Activated CD8-positive, alpha-beta memory T cell treated with anti-CD3 and anti-CD28 coated beads, Interleukin-2, amount 50 U/mL, for 24 hours (primary cell): ENCODE measurements around the gene S100A9.
"Not testable (repeated sequence)": the region's sequence is repeated elsewhere in the genome, so short reads cannot be mapped to it uniquely, and the experiment has no call there.

Source experiments
- DNase-seq: peaks from one replicate; pipeline ENCODE4 v3.0.0-alpha.2; 2020; ENCODE audit errors: extremely low read depth

The S100A9 gene

DNA sequence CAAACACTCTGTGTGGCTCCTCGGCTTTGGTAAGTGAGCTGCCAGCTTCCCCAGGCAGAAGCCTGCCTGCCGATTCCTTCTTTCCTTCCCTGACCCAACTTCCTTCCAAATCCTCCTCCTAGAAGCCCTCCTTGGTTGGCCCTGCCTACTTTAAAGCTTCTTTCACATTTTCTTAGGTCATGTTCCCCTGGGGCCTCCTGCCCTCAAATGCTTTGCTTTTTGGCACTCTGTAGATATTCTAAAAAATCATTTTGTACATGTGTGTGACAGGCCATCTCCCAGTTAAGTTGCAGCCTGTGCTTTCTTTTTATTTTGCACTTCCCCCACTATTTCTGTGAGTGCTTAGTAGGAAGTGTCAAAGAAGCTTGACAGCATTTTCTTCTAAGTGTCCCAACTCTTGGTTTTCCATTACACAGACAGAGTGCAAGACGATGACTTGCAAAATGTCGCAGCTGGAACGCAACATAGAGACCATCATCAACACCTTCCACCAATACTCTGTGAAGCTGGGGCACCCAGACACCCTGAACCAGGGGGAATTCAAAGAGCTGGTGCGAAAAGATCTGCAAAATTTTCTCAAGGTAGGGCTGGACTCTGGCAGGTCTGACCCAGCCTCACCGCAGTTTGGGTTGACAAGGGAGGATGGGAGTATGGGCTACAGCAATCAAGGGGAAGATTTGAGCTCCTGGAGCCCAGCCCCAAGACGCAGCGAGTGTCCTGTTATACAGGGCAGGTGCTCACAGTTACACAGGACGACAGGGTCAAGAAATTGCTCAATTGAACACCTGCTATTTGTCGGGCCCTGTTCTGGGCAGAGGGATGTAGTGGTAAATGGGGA lies at the start of gene S100A9:
TSS of gene S100A9 (plus strand) at position 2 of the 838 bp plus-strand sequence. CDS start at position 432, 430 bp downstream.
- DNase-seq = no peak

DNA sequence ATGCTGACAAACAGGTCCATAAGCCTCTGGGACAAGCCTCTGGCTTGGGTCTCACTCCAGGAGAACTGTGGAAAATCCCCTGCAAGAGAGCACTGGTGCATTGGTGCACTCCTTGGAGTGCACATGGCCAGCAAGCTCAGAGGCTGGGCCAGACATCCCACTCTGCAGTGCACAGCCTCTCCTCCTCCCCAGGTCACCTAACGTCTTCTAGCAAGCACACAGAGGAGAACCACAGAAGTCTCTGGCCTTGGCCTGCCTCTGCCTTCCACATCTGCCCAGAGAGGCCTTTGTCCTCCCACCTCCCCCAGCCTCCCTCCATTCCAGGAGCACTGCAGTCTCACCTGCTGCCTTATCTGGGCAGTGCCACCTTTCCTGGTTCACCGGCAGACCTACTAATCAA lies 49.1 kb upstream of the S100A9 start:
- no peak for DNase-seq

DNA sequence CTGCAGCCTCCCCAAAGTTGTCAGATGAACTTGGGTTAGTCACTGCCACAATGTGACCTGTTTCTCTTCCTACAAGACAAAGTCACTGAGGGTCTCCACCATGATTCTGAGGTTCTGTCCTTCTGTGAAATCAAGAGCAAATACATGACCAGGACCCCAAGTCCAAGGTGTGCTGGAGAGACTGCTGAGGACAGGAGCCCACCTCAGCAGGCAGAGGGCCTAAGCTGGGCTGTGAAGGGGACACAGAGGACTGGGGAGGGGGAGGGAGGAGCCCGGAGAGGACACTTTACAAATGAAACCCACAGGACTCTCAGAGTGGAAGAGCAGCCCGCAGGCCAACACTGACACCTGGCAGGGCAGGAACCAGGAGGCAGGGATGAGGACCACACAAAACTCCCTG lies 48.2 kb upstream of the S100A9 start:
- no peak for DNase-seq

DNA sequence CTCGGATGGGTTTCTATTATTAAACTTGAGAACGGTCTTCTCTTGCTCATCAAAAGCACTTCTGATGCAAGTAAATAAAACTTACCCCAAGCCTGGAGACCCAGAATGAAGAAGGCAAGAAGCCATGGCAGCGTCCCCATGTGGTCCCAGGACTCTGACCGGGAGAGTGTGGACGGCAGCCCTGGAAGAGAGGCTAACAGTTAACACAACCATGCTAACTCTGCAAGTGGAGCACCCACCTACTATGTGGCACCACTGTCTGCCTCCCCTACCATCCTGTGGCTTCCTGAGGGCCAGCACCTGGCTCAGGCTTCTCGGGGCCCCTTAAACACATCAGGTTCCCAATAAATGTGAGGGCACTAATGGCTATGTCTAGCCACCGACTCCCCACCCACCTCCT lies 47.1 kb upstream of the S100A9 start:
- DNase-seq = no peak

DNA sequence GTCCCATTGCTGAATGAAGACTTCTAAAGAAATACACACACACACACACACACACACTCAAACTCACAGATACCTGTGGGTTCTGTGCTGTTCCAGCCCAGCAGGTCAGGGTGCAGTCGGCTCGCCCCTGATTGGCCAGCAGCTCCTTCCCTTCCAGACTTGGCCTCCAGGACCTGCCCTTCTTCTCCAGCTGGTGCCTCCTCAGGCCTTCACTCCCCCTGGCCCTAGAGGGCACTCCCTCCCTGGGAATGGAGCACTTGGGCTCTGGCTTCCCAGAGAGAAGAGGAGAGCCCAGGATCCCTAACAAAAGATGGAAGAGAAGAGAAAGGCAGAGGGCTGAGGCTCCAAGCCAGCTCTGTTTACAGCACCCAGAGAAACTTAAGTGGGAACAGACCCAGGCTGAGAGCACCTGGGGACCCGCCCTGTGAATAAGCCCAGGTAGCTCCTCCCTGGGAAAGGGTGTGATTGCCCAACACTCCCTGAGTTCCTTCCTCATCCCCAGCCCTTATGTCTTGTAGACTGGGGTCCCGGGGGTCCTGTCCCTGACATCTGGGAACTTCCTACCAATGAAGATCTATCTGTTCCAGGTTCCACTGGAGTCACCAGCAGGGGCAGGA lies 45.0 kb upstream of the S100A9 start, which contains the start of gene PGLYRP3:
TSS of gene PGLYRP3 (minus strand) at position 383 of the 617 bp plus-strand sequence. CDS start 2,287 bp downstream, outside the sequence.
- DNase-seq = no peak

DNA sequence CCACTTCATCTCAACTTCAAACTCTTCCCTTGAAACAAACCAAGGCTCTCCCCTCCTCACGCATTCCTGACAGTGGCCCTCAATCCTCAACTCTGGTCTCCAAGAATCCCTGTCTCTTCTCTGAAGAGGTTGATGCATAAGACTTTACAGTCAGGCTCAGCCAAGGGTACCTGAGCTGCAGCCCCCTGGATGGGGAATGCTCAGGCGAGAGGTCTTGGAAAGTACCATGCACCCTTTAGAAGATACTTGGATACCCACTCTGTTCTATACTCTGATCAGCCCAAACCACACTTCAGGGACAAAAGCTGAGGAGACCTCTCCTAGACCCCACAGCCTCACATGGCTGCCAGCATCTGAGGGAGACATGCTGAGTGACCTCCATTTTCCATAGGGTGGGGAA lies 44.4 kb upstream of the S100A9 start:
- DNase-seq = no peak

DNA sequence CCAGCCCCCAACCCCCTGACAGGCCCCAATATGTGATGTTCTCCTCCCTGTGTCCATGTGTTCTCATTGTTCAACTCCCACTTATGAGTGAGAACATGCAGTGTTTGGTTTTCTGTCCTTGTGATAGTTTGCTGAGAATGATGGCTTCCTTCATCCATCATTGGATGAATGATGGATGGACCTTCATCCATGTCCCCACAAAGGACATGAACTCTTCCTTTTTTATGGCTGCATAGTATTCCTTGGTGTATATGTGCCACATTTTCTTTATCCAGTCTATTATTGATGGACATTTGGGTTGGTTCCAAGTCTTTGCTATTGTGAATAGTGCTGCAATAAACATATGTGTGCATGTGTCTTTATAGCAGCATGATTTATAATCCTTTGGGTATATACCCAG lies 43.3 kb upstream of the S100A9 start:
- not testable (repeated sequence) for DNase-seq

DNA sequence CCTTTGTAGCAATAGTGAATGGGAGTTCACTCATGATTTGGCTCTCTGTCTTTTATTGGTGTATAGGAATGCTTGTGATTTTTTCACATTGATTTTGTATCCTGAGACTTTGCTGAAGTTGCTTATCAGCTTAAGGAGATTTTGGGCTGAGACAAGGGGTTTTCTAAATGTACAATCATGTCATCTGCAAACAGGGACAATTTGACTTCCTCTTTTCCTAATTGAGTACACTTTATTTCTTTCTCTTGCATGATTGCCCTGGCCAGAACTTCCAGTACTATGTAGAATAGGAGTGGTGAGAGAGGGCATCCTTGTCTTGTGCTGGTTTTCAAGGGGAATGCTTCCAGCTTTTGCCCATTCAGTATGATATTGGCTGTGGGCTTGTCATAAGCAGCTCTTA lies 41.6 kb upstream of the S100A9 start:
- DNase-seq = not testable (repeated sequence)

DNA sequence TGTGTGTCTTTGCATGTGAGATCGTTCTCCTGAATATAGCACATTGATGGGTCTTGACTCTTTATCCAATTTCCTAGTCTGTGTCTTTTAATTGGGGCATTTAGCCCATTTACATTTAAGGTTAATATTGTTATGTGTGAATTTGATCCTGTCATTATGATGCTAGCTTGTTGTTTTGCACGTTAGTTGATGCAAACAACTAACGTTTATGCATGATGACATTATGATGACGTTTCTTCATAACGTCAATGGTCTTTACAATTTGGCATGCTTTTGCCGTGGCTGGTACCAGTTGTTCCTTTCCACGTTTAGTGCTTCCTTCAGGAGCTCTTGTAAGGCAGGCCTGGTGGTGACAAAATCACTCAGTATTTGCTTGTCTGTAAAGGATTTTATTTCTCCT lies 39.5 kb upstream of the S100A9 start:
- not testable (repeated sequence) for DNase-seq

DNA sequence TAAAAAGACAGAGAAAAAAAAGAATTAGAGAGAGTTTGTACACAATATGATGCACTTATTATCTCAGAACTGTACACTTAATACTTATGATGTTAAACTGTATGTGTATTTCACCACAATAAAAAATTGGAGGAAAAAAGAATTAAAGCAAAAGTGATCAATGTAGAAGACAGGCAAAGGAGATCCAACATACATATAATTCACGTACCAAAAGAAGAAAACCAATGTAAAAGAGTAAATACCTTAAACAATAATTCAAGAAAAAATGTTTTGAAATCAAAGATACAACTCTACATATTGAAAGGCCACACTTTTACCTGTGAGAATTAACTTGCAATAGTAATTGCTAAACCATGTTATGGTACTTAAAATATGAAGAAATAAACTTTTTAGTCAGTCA lies 35.1 kb upstream of the S100A9 start:
- no peak for DNase-seq

DNA sequence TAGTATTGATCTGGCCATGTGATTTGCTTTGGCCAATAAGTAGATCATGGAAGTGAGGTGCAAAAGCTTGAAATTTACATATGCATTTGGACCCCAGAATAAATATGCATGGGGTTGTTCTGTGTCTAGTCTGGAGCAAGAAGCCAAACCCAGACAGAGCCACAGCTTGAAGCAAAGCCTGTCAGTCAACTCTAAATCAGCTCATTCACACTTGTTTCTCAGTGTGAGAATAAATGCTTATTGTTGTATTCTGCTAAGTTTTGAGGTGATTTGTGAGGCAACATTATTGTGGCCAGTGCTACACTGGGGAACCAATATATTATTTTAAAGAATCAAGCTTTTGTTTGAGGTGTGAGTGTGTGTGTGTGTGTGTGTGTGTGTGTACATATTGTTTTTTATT lies 32.7 kb upstream of the S100A9 start:
- DNase-seq = no peak

DNA sequence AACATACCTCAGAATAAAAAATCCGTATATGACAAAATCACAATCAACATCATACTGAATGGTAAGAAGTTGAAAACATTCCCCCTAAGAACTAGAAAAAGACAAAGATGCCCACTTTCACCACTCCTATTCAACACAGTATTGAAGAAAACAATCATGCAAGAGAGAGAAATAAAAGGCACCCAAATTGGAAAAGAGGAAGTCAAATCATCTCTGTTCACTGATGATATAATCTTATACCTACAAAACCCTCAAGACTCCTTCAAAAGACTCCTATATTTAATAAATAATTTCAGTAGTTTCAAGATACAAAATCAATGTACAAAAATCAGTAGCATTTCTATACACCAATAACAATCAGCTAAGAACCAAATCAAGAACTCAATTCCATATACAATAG lies 23.8 kb upstream of the S100A9 start:
- no peak for DNase-seq

DNA sequence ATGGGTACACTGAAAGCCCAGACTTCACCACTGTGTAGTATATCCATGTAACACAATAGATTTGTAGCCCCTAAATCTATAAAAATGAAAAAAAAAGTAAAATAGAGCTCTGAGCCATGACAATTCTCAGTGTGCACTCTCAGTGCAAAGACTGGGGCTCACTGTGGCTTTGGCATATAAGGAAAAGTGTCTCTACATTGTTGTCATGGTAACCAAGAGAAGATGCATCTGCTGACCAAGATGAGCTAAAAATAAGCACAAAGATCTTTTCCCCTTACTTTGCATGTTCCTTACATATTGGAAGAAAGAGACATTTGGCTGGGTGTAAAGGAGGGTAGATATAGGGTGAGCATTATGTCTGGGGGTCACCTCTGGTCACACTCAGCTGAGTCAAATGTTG lies 21.0 kb upstream of the S100A9 start:
- DNase-seq = no peak

DNA sequence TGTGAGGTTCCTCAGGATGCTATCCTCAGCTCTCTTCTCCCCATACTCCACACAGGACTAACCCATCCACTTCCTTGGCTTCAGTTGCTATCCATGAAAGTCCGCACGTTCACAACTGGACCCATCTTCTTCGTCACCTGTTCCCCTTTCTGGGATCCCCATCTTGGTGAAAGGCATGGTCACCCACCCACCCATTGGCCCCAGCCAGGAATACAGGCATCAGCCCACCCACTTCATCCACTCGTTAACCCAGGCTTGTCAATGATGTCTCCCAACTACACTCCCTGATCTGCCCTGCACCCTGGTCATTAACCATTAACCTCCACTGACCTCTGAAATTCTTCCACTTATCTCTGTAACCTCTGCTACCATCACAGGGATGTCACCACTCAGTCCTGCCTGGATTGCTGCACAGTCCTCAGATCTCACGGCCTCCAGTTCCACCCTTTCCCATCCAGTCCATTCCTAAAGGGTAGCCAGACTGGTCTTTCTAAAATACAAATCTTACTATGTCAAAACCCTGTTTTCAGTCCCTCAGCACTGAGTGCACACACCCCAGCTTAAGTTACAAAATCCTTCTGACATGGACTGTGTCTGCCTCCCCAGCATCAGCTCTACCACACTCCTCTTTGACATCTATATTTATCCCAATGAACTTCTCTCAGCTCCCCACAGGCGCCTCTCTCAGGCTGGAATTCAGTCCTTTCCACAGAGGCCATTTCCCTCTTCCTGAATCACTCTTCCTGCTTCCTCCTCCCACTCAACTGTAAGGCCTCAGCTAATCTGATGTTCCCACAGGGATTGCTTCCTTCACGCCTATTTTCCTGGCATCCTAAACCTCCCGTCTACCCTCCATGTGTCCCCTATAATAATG lies 19.4 kb upstream of the S100A9 start:
- DNase-seq = no peak

DNA sequence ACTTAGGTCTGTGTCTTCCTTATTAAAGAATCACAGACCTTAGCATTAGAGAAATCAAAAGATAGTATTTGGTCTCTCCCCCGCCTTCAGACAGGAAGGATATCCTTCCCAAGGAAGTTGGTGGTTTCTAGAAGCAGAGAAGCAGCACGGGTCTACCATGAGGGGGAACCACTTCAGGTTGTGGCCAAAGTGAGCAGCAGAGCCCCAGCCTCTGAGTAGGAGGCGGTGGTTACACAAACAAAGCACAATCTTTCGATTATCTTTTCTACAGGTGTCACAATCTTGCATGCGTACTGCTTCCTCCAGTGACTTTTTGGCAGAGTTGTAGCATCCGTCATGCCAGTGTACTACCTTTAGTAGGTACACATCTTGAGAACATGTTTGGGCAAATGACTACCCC lies 17.9 kb upstream of the S100A9 start:
- DNase-seq = no peak

DNA sequence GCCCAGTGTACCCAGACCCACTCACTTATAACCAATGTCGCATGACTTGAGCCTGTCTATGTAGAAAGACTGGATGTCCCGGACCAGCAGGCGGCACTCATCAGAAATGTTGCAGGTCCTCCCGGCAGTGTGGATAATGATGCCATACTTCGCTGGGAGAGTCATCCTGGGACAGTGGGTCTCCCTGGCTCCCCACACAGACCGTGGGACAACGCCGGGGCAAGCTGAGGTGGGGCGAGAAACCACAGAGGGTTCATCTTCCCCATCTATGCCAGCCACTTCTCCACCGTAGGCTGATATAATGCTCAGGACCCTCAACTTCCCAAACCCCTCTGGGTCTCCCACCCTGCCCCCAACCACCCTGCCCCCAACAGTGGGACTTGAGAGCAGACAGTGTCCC lies 17.3 kb upstream of the S100A9 start:
- no peak for DNase-seq

DNA sequence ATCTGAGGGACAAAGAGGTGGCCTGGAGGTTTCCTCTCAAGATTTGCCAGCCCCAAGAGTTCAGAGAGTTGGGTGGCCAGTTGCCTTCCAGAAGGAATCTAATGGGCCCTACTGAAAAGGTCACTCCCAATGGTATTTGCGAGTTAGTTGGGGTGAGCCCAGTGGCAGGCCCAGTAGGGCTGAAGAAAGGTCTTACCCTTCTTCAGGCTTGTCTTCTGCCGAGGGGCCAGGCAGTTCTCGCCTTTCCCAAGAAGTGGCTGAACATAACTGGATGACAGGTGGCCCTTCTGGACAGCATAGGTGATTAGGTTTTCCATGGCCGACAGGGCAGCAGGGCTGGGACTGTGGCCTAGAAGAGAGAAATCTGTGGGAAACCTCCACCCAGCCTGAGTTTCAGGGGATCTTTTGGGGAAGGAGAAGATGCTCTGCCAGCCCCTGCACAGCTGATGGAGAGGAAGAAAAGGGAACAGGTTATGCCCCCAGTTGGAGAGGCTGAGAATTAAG lies 16.2 kb upstream of the S100A9 start:
- DNase-seq = no peak

DNA sequence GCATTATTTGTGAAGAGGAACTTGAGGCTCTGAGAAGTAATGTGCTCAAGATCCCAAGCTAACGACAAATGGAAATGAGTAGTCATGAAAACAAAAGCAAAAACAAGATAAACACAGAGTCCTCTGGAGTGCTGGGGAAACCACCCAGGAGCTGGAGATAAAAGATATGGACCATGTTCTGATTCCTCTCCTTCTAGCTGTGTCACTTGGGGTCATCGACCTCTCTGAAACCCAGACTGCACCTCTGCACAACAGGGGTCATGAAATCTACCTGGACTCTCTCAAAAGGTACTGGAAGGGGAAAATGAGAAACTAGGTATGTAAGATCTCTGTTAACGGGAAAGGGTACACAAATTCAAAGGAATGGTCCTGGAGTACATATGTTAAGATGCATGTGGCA lies 15.5 kb upstream of the S100A9 start:
- no peak for DNase-seq

DNA sequence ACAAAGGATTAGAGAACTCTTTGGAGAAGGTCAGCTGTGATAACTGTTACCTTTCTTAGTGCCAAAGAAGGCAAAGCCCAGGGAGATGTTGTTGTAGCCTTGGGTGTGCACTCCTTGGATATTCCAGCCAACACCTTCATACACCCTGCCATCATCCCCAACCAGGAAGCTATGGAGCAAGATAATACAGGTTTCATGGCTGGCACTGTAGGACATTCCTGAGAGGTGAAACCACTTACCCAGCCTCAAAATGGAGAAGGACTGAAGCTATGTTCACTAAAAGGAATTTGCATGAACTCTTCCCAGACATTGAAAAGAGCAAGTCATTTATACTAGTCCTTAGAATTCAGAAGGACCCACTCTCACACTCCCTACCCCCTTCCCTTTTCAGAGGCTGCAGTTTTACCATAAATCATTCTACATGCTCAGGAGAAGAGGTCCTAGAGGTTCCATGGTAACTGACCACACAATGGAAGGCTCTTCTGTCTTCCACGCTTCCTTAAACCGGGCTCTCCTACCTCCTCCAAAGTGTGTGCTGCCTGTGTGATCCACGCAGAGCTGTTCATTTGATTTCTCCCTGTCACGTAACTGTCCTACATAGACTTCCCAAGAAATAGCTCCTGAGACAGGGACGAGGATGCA lies 14.5 kb upstream of the S100A9 start:
- DNase-seq = no peak

DNA sequence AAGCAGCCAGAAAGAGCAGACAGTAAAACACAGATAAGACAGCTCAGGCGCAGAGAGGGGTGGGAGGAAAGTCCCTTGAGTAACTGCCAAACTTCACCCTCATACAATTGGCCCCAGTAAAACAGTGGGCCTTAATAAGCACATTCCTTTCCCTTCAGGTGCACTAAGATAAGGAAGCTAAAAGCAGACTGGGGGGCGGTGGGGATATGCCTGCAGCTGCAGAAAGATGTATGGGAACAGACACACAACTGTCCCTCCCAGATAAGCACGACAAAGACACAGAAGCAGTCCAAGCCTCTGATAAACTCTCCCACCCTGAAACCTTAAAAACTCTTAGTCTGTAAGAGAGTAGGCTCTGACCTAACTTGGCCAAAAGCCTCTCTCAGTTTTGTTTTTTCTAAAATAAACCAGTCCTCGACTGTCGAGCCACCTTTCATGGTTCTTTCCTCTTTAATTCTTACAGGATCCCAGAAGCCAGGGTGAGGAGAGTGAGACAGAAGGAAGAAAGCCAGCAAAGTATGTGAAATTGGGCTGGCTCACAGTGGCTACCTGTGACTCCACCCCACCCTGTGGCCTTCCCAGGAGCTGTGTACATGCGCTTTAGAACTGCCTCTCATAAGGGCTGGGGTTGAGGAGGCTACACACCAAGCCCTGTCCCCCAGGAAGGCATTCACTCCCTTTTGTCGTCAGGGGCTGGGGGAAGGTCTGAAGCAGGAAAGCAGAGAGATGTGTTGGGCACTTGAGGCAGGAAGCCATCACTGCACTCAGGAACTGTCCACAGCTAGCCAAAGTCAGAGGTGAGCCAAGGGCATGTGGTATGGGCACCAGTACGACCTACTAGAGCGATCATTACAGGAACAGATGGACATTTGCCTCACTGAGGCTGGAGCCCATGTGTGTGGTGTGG lies 13.6 kb upstream of the S100A9 start:
- no peak for DNase-seq

DNA sequence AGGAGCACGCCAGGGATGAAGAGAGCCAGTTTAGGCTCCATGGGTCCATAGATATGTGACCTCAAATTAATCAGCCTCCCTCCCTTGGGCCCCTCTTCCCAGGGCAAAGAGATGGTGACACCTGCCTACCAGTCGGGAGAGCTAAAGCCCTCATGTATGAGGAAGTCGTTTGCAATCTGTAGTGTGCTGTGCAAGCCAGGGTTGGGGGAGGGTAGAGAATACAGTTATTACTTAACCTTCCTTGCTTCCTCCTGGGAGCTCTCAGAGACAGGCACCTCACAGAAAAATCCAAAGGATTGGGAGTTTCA lies 13.0 kb upstream of the S100A9 start:
- DNase-seq = no peak
